ENCODE measurements around the gene RARB. TPM values are rescaled to one million over a fixed set of nuclear protein-coding genes. Genes with fewer than 3 reads are reported as not detected.

RARB gene
- polyA plus RNA-seq, 1 donor (not counting 4 experiments of a cell fraction or from before 2014, with no cell fraction given) = 0.03 TPM

DNA sequence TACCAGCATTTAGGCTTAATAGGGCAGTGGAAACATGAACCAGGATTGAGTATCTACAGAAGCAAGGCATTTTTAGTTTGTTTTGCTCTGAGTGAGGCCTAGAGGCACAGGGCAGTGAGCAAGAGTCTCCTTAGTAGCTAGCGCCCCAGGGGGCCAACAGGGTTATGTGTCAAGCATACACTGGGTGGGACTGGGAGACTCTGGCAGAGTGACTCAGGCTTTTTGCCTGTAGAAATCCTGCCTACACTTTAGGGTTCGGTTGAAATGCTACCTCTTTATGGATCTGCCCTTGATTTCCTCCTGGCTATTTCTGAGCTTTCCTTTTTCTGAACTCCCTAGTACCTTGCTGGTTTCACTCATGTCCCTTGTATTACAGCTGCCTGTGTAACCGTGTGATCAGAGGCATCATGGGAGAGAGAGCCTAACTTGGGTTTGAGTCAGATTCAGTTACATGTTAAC, 164.5 kb downstream of the RARB start:
- Histone ChIP-seq H3K27me3 (ENCODE audit: control insufficient read depth, extremely low read depth, insufficient read depth, low read length) (no peaks in the 10 kb centered on the region), H3K4me1 (ENCODE audit: control insufficient read depth, extremely low read depth, insufficient read depth, low read length) (peaks cover 4% of the 10 kb centered on the region), H4K20me1 (ENCODE audit: control insufficient read depth, extremely low read depth, insufficient read depth, low read length) (no peaks in the 10 kb centered on the region), H3K4me2 (ENCODE audit: control insufficient read depth, extremely low read depth, insufficient read depth, low read depth, low read length) (no peak overlapping the region), H3K36me3 (ENCODE audit: control insufficient read depth in 2 of 2, extremely low read depth in 1 of 2, insufficient read depth in 2 of 2, low read length in 2 of 2) (peaks cover 0 to 2% of the 10 kb centered on the region in 2 experiments), H3K9me3 (ENCODE audit: control insufficient read depth, low read depth, low read length) (no peaks in the 10 kb centered on the region), H3K27ac (ENCODE audit: control insufficient read depth, insufficient read depth, low read length) (no peak overlapping the region), H2AFZ (ENCODE audit: control insufficient read depth, low read length) (no peak overlapping the region), H3K9me1 (ENCODE audit: control insufficient read depth, extremely low read depth, insufficient read depth, low read length) (no peaks in the 10 kb centered on the region), H3K4me3 (ENCODE audit: control insufficient read depth in 2 of 3, extremely low read depth in 1 of 3, insufficient read depth in 2 of 3, low read depth in 1 of 3, low read length in 3 of 3) (no peak overlapping the region), H3K9ac (ENCODE audit: control insufficient read depth, extremely low read depth, insufficient read depth, low read length) (no peak overlapping the region), H3K79me2 (ENCODE audit: control insufficient read depth, insufficient read depth, low read length) (no peaks in the 10 kb centered on the region)
- FAIRE-seq (no peak), DNase-seq (ENCODE audit: low read depth, low spot score) (no peak)
- dilution Hi-C loops (cut with MboI; ENCODE audit: extremely low pct_ligation_motif_present, low sequenced_read_pairs) = no loop called here
- TF ChIP-seq, protein P1, sequence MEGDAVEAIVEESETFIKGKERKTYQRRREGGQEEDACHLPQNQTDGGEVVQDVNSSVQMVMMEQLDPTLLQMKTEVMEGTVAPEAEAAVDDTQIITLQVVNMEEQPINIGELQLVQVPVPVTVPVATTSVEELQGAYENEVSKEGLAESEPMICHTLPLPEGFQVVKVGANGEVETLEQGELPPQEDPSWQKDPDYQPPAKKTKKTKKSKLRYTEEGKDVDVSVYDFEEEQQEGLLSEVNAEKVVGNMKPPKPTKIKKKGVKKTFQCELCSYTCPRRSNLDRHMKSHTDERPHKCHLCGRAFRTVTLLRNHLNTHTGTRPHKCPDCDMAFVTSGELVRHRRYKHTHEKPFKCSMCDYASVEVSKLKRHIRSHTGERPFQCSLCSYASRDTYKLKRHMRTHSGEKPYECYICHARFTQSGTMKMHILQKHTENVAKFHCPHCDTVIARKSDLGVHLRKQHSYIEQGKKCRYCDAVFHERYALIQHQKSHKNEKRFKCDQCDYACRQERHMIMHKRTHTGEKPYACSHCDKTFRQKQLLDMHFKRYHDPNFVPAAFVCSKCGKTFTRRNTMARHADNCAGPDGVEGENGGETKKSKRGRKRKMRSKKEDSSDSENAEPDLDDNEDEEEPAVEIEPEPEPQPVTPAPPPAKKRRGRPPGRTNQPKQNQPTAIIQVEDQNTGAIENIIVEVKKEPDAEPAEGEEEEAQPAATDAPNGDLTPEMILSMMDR (optimal IDR thresholded peaks at IDR 0.05 in 1 of 3, IDR thresholded peaks at IDR 0.05 in 1 of 3, conservative IDR thresholded peaks at IDR 0.05 in 1 of 3; ENCODE audit: extremely low read depth in 1 of 3, insufficient read depth in 2 of 3, low read length in 3 of 3) = peak; percentile 21 to 34 (median 31)
- TF ChIP-seq EZH2 (IDR thresholded peaks at IDR 0.05; ENCODE audit: low read length) = no peak

- no peak overlapping the region for H3K27ac ChIP-seq (ENCODE audit: control insufficient read depth, insufficient read depth, low read length)
- dilution Hi-C loops (cut with MboI; ENCODE audit: extremely low pct_ligation_motif_present, low sequenced_read_pairs) = no loop called here
- TF ChIP-seq, protein P1 (optimal IDR thresholded peaks at IDR 0.05 in 1 of 3, IDR thresholded peaks at IDR 0.05 in 1 of 3, conservative IDR thresholded peaks at IDR 0.05 in 1 of 3; ENCODE audit: extremely low read depth in 1 of 3, insufficient read depth in 2 of 3, low read length in 3 of 3) = no peak
- TF ChIP-seq EZH2 (IDR thresholded peaks at IDR 0.05; ENCODE audit: low read length) = no peak
- H3K9ac ChIP-seq (ENCODE audit: control insufficient read depth, extremely low read depth, insufficient read depth, low read length) = no peak overlapping the region
- no peak overlapping the region for H3K4me2 ChIP-seq (ENCODE audit: control insufficient read depth, extremely low read depth, insufficient read depth, low read depth, low read length)
- H3K9me1 ChIP-seq (ENCODE audit: control insufficient read depth, extremely low read depth, insufficient read depth, low read length) = no peaks in the 10 kb centered on the region
- no peaks in the 10 kb centered on the region for H3K79me2 ChIP-seq (ENCODE audit: control insufficient read depth, insufficient read depth, low read length)
- H3K4me1 ChIP-seq (ENCODE audit: control insufficient read depth, extremely low read depth, insufficient read depth, low read length) = peaks cover 4% of the 10 kb centered on the region
- no peak overlapping the region for H2AFZ ChIP-seq (ENCODE audit: control insufficient read depth, low read length)
- H3K9me3 ChIP-seq (ENCODE audit: control insufficient read depth, low read depth, low read length) = no peaks in the 10 kb centered on the region
- H3K27me3 ChIP-seq (ENCODE audit: control insufficient read depth, extremely low read depth, insufficient read depth, low read length) = no peaks in the 10 kb centered on the region
- H3K36me3 ChIP-seq (ENCODE audit: control insufficient read depth in 2 of 2, extremely low read depth in 1 of 2, insufficient read depth in 2 of 2, low read length in 2 of 2) = peaks cover 0 to 3% of the 10 kb centered on the region in 2 experiments
- H3K4me3 ChIP-seq (ENCODE audit: control insufficient read depth in 2 of 3, extremely low read depth in 1 of 3, insufficient read depth in 2 of 3, low read depth in 1 of 3, low read length in 3 of 3) = no peak overlapping the region
- H4K20me1 ChIP-seq (ENCODE audit: control insufficient read depth, extremely low read depth, insufficient read depth, low read length) = no peaks in the 10 kb centered on the region
- FAIRE-seq (no peak), DNase-seq (ENCODE audit: low read depth, low spot score) (no peak)
These were observed 164.9 kb downstream of the RARB start for GRCh38 chr3:25593001-25593400.
